ENCODE measurements around the gene TSPAN15.

The TSPAN15 gene

DNA sequence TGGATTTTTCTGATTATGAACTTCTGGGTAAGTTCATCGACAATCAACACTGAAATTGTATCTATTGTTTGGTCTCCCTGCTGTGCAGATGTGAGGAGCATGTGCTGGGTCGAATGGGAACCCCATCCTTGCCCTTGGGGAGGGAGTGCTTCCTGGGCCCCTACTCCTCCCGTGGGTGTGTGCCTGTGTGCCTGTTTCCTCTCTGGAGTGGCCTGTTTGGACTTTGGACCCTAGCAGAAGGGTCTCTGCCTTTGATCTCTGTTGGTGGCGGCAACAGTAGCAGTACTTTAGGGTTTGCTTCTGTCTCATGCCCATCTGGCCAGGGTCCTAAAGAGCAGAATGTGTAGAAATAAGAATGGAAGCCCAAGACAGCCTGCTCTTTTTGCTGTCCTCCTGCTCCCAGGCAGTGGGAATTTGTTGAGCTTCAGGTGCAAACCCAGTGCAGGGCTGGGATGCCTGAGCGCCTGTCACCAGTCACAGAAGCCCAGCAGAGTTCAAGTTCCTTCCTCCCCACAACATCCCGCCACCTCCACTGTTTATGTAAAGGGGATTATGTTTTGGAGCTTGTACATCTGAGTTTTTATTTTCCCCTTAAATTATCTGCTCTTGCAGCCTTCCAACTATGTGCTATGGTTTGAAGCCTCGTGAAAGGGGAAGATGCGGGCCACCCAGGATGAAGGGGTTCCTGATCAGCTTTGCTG lies 33.1 kb upstream of the TSPAN15 start:
- no peak for FAIRE-seq

DNA sequence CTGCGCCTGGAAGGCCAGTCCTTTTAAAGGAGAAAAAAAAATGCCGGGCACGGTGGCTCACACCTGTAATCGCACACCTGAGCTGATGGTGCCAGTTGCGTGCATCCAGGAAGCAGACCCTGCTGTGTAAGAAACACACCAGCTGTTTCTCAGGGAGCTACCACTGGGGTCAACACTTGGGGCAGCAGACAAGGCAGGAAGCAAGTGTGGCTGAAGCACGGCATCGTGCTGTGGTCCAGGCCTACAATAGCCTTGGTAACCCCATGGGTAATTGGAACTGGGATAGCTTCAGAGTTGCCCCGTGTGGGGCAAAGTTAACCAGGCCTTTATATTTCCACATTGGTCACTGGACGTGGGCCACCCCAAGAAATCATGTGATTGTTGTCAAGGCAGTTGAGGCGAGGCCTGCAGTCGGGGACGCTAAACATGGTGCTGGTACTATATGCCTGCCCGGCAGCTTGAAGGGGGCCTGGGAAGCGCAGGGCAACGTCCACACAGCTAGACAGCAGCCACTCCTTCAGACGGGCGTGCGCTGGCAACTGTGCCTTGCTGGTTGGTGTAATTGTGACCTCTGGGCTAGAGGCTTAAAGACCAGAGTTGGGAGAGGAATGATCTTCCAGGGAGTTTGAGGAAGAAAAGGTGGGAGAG lies 32.0 kb upstream of the TSPAN15 start:
- no peak for FAIRE-seq

DNA sequence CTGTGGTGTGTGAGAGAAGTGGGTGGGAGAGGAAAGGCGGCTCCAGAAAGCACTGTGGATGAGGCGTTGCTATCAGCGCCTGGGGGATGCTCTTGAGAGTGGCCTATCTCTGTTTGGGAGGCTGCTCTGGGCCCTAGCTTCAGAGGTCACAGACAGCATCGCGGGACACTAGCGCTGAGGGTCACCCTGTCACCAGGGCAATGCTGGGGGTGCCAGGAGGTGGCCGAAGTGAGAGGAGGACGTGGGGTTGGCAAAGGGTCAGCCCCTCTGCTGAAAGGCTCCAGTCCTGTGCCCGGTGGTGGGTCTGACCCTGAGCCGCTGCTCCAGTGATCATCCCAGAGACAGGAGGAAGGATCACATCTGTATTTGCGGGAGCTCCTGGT lies 31.5 kb upstream of the TSPAN15 start:
- no peak for FAIRE-seq

DNA sequence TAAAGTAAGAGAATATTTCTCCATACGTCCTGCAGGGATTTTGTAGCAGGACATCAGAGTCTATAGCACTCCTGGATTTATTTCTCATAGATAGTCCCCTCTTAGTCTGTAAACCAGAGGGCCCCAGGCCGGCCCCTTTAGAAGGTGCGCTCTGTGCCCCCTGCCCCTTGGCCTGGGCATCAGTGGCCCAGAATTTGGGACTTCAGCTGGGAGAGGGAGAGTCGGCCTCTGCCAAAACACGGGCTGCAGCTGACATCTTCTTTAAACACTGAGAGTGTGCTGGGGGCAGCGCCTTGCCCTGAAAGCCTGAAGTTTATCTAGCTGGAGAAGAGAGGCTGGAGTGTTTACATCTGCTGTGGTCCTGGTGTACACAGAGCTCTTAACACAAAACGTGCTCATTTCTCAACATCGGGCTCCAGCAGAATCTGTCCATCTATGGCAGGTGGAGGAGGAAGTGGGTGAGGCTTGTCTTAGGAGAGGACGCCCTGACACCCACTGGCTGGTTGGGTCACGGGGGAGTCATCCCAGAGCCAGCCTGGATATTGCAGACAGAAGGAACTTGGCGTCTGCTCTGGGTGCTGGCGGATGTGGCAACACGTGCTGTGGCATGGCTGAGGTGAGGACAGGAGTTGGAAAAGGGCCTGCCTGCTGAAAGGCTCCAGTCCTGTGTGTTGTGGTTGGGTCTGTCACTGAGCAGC lies 29.5 kb upstream of the TSPAN15 start:
- FAIRE-seq = no peak

DNA sequence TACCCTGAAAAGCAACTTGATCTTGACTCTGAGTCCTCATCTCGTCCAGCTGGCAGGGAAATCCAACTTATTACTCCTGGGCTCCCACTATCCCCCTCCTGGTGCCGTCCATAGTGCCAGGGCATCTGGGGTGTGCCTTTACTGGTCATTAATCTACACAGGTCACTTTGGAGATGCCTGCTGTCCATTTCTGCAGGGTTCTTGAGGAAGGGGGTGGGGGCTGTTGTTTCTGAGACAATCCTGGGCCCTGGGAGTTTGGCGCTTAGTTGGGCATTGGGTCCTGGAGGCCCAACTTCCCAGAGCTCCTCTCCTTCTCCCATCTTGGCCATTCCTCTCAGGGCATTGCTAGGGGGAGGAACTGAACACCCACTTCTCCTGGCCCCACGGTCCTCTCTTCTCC lies 28.6 kb upstream of the TSPAN15 start:
- no peak for FAIRE-seq

DNA sequence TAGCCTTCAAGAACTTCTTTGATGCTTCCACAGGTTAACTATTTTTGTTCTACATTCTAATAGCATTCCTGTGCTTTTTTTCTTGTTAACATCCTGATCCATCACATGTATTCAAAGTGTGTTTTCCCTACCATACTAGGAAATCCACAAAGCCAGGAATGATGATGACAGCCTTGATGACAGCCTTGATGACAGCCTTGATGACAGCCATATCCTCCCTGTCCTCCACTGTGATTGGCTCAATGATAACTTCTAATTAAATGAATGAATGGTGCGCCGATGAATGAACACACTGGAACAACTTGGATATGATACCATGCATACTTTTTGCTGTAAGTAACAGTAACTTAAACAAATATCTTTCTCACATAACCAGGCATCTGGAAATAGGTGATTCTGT lies 26.2 kb upstream of the TSPAN15 start:
- FAIRE-seq = no peak

DNA sequence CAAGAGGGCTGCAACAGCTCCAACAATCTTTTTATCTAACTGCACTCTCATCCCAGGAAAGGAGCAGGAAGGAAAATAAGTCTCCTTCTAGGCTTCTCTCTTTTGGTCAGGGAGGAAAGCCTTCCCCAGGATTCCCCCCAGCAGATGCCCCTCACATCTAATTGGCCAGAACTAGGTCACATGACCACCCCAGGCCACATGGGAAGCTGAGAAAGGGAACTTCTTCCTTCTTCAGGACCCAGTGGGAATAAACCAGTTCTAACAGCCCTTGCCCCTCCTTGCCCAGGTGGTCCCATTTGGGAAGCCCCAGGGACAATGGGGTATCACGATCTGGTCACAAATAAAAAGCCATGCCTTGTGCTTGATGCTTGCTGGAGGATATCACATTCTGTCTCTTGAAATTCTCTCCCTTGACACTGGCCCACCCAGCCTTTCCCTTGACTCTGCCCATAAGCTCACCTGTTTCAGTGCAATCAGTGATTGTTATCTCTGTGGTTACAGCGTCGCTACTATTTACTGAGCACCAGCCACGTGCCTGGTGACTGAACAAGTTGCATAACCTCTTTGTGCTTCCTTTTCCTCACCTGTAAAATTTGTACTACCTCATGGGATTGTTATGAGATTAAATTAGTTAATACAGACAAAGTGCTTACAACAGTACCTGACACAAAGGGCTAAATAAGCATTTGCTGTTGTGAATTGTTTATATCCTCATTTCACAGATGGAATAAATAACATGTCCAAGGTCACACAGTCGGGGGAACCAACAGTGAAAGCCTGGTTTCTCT lies 25.6 kb upstream of the TSPAN15 start:
- FAIRE-seq = no peak

DNA sequence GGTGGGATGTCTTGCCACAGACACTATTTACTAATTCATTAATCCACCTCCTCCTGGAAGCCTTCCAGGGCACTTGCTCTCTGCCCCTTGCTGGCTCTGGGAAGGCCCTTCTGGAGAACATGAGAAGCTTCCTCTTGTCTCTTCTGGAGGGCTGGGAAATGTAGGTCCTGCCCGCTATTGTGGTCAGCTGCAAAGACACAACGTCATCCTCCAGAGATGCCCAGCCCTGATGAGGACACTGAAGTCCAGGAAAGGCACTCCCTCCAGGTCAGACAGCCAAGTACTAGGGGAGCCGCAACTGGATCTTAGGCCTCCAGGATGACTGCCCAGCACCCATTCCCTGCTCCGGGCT lies 24.9 kb upstream of the TSPAN15 start:
- no peak for FAIRE-seq

DNA sequence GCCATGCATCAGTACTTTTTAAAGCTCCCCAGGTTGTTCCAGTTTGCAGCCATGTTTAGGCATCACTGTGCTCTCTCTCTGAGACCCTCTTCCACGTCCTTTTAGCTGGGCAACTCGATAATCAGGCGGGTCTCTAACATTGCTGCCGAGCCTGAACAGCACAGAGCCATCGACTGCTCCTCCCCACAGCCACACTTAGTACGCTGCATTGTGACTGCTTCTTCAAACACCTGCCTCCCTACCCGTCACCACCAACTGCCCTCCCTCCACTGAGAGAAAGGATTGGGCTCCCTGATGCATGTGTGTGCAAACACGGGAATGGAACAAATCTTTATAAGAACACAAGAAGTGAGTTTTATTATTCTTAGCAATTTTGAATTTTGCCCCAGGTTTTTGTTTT lies 23.1 kb upstream of the TSPAN15 start:
- FAIRE-seq = no peak

DNA sequence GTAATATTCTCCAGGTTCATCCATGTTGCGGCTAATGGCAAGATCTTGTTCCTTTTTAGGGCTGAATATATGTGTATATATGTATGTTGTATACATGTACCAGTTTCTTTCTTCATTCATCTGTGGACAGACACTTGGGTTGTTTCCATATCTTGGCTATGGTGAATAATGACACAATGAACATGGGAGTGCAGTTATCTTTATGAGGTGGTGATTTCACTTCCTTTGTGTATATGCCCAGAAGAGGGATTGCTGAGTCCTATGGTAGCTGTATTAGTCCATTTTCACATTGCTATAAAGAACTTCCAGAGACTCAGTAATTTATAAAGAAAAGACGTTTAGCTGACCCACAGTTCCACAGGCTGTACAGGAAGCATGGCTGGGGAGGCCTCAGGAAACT lies 17.1 kb upstream of the TSPAN15 start:
- no peak for FAIRE-seq

DNA sequence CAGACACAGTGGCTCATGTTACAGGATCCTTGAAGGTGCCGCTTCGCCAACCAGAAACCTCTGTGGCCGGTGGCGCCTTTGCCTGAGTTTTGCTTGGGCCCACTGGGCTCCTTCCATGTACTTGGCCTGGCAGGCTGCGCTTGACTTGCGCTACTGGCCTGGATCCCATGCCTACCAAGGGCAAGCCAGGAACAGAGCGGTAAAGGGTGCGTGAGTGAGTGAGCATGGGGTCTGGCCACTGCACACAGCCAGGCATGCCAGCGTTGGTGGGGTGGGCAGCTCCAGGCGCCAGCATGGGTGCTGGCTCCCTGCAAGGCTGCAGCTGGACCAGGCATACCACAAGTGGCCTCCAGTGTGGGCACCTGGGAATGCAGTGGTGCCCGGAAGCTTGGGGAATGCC lies 16.3 kb upstream of the TSPAN15 start:
- no peak for FAIRE-seq

DNA sequence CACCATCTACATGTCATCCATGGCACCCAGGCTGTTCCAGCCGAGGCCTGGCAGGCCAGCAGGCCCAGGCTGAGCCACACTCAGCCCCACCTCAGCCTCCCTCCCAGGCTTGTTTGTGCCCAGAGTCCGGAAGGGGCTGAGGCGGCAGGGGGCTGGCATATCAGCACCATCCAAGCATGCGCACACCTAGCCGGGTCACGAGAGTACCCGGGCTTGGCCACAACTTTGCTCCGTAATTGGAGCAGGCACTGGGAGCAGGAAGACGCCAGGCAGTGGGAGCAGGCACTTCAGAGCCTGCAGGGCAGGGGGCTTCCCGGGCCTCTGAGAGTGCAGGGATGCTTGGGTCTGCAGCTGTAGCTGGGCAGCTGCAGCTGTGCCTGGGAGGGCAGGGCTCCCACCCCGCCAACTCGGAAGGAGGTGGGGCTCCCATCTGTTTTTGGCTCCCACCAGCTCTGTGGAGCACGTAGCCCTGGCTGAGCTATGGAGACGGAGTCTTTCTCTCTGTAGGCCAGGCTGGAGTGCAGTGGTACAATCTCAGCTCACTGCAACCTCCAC lies 15.2 kb upstream of the TSPAN15 start:
- no peak for FAIRE-seq

DNA sequence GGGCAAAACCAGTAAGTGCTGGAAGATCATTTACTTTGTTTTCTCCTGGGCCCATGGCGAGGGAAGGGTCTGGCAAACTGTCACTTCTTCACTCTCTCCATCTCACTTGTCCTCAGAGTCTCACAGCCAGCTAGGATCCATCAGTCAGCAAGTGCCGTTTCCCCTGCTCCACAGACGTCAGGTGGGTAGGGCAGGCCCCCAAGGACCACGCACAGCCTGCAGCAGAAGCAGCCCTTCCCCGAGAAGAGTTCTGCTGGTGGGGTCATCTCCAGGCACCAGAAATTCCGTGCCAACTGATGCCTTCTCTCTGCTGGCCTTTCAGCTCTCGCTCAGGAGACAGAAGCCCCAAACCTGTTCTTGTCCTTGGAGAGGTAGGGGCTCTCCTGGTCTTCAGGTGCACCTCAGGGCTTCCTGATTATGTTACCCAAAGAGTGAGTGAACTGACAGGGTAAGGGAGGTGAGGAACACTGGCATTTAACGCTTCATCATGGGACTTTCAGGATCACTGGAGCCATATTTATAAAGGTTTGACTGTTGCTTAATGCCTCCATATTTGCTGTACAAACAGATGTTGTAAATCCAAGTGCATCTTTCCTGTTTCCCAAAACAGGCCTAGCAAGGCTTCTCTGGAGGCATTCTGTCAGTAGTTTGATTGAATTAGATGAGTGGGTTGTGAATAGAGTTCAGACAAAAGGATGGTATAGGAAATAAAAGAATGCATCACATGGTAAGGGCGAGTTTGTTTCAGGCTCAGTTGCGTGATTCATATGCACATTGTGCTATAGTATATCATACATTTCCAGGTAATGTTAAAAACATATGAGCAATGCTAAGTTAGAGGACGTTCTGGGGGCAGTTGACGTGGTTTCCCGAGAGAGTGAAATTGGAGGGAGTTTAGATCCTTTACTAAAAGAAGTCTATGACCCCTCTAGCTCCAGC lies 13.7 kb upstream of the TSPAN15 start:
- FAIRE-seq = no peak

DNA sequence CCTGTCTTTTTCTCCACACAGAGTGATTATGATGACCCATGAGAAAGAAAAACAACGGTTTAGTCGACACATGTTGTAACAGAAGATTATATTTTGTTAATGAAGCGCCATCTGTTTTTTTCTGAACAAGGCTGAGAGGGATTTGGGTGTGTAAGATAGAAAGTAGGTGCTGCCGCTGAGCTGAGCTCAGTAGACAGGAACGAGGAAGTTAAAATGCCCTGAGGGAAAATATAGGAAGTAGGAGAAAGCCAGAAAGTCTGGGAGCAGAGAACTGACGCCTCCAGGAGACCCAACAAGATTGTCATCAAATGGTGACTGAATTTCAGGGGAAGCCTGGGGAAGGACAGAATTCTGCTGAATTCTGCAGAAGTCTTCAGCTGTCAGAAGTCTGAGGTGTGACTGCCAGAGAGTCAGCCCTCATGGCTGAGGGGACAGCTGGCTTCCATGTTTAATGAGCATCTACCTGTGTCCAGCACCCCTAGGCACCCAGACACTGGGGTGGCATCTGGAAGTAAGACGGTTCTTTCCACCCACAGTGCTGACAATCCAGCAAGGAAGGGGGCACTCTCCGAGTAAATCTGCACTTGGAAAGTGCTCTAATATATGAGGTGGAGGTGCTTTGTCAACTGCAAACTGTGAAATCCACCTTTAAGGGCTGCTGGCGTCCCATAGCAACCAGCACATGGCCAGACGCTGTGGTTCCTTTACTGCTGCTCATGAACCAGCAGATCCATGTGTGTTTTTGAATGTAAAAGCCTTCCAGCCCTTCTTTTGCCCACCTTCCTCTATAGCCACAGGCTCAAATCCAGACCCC lies 12.5 kb upstream of the TSPAN15 start:
- FAIRE-seq = no peak

DNA sequence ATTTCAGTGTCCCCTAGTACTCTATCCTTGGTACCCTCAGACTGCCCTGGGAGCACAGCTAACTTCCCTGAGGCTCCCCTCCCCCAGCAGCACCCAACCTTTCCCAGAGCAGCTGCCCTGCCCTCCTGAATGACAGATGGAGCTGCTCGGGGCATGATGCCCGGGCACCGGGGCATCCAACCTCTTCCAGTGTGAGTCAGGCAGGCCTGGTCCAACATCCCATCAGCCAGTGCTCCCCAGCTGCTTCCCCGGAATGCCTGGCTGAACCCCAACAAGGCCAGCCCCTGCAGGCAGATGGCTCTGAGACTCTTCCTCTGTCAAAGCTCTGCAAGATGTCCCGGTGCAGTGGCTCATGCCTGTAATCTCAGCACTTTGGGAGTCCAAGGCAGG lies 11.9 kb upstream of the TSPAN15 start:
- FAIRE-seq = no peak

DNA sequence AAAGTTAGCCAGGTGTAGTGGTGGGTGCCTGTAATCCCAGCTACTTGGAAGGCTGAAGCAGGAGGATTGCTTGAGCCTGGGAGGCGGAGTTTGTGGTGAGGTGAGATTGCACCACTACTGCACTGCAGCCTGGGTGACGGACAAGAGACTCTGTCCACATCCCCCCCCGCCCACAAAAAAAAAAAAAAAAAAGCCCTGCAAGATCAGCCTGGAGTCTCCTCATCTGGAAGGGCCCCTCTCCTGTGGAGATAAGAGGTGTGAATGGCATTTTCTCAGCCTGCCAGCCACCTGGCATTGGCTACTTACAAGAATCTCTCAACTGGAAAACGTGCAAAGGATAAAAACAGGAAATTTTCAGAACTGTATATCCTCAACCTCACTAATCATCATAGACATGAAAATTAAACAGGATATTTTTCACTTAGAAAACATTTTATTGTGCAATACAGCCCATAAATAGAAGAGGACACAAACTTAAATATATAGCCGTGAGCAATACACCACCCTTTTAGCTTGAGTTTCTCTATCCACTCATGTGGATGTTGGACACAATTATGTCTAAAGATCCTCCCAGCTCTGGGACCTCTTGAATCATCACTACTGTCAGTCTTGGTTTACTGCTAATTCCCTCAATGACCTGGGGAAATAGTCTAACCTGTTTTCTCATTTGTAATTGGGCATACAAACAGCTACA lies 11.3 kb upstream of the TSPAN15 start:
- no peak for FAIRE-seq

DNA sequence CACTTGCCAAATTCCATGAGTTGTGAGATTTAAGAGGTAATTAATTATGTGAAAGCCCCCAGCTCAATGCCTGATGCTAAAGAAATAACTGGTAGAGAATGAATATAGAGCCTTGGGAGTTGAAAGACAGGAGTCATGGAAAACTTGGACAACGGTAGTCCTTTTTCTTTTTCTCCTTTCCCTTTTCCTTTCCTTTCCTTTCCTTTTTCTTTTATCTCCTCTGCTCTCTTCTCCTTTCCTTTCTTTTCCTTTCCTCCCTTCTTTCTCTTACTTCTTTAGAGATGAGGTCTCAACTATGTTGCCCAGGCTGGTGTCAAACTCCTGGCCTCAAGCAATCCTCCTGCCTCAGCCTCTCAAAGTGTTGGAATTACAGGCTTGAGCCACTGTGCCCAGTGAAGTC lies 7.9 kb upstream of the TSPAN15 start:
- FAIRE-seq = no peak

DNA sequence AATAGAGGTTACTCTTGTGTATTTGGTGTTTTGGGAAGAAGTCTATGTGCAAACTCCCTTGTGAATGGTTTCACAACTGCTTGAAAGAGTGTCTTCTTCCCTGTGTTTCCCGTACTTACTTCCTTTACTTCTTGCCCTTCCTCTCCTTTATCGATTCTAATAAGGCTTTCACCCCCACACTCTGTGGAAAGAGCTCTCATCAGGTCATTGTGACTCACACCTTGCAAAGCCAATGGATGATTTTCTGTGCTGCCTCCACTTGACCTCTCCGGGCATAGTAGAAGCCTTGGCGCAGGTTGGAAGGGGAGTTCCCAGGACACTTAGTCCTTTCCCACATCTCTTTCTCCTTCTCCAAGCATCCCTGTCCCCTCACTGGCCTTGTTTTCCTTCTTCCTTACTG lies 6.2 kb upstream of the TSPAN15 start:
- no peak for FAIRE-seq

DNA sequence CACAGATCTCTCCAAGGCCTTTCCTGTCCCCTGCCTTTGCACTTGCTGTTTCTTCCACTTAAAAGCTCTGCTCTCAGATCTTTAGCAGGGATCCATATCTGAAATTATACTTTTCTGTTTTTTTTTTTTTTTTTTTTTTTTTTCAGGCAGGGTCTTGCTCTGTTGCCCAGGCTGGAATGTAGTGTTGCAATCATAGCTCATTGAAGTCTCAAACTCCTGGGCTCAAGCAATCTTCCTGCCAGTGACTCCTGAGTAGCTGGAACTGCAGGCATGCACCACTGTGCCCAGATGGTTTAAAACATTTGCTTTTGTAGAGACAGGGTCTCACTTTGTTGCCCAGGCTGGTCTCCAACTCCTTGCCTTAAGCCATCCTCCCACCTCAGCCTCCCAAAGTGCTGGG lies 5.0 kb upstream of the TSPAN15 start:
- FAIRE-seq = no peak

DNA sequence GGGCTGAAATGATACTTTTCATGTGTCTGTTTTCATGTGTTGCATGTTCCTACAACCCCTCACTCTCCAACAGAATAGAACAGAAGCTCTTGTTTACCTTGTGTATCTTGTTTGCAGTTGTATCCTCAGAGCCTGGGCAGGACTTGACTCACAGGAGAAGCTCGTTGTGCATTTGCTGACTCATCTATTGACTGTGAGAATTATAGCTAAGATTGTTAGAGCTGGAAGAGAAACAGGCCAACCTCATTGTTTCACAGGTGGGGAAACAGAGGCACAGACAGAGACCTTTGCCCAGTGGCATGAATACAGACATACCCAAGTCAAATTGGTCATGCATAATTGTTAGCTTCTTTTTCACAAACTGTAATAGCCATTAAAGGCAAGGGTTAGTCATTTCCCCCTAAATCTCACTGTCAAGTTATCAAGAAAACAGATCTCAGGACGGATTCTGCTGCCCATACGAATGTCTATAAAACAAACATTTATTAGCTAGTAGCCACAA lies 4.6 kb upstream of the TSPAN15 start:
- FAIRE-seq = no peak

DNA sequence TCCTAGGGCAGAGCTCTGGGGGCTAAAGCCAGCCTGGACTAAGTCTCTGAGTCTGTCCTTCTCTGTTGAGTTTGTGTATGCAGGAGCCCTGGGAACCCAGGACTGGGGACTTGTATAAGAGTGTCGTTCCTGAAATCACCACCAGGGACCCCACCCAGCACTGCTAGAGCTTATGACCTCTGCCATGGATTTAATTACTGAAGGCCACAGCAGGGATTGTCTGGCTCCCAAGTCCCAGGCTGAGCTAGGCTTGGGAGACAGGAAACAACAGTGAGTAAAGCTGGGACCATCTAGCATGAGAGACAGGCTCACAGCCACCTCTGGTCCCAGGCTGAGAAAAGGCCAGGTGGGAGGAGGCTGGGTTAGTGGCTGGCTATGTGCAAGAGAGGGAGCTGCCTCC lies 1.4 kb upstream of the TSPAN15 start:
- FAIRE-seq = no peak

Measured in G401.6 (cell line).